GM12878 (cell line): ENCODE measurements around the gene COL17A1. TPM values are rescaled to one million over a fixed set of nuclear protein-coding genes. Genes with fewer than 3 reads are reported as not detected.
A peak's percentile ranks its signal among the peaks of the same experiment; 100 is the strongest.

ENCODE experiments used
- BCLAF1 ChIP-seq: fragments of 450-650 bp; IDR thresholded peaks from 2 replicates; pipeline ENCODE4 v1.6.1; 2017; ENCODE audit warnings: antibody characterized with exemption, mild to moderate bottlenecking, moderate library complexity
- CBFB ChIP-seq: IDR thresholded peaks from 2 replicates; pipeline ENCODE4 v1.6.1; 2016; ENCODE audit warnings: antibody characterized with exemption, low read depth
- ESRRA ChIP-seq: IDR thresholded peaks from 2 replicates; pipeline ENCODE4 v1.6.1; 2012; ENCODE audit warnings: mild to moderate bottlenecking, low read length, improper control_type of control experiment
- FOXK2 ChIP-seq: fragments of 450-650 bp; IDR thresholded peaks from 2 replicates; pipeline ENCODE4 v1.6.1; 2017; ENCODE audit warnings: mild to moderate bottlenecking, moderate library complexity
- GATAD2B ChIP-seq: fragments of 450-650 bp; conservative IDR thresholded peaks from 2 replicates; pipeline ENCODE4 v1.6.1; 2017; ENCODE audit warnings: low read depth, mild to moderate bottlenecking, moderate library complexity
- HCFC1 ChIP-seq: fragments of 150-350 bp; IDR thresholded peaks from 2 replicates; pipeline ENCODE4 v1.6.1; 2014; ENCODE audit warnings: low read length
- JUNB ChIP-seq: IDR thresholded peaks from 2 replicates; pipeline ENCODE4 v1.6.1; 2016; ENCODE audit warnings: antibody characterized with exemption, mild to moderate bottlenecking
- KDM1A ChIP-seq: fragments of 200-600 bp; sonication (generic); IDR thresholded peaks from 2 replicates; pipeline ENCODE4 v1.6.1; 2016; ENCODE audit warnings: borderline replicate concordance
- KLF5 ChIP-seq: fragments of 450-650 bp; IDR thresholded peaks from 2 replicates; pipeline ENCODE4 v1.6.1; 2014; ENCODE audit warnings: mild to moderate bottlenecking; ENCODE audit not compliant: partially characterized antibody
- LARP7 ChIP-seq: fragments of 450-650 bp; IDR thresholded peaks from 2 replicates; pipeline ENCODE4 v1.6.1; 2017; ENCODE audit warnings: mild to moderate bottlenecking
- MEF2A ChIP-seq: IDR thresholded peaks from 2 replicates; pipeline ENCODE4 v1.6.1; 2011; ENCODE audit warnings: low read depth, mild to moderate bottlenecking, low read length, moderate library complexity; ENCODE audit not compliant: insufficient read depth
- MEF2B ChIP-seq: fragments of 450-650 bp; IDR thresholded peaks from 2 replicates; pipeline ENCODE4 v1.6.1; 2018; ENCODE audit warnings: mild to moderate bottlenecking, moderate library complexity; ENCODE audit not compliant: partially characterized antibody, poor library complexity, severe bottlenecking
- NFIC ChIP-seq: IDR thresholded peaks from 2 replicates; pipeline ENCODE4 v1.6.1; 2012; ENCODE audit warnings: low read depth, mild to moderate bottlenecking, inconsistent platforms, low read length, moderate library complexity
- NFYB ChIP-seq: IDR thresholded peaks from 2 replicates; pipeline ENCODE4 v1.6.1; 2011; ENCODE audit warnings: low read depth, mild to moderate bottlenecking, low read length, improper control_type of control experiment, moderate library complexity; ENCODE audit not compliant: insufficient read depth
- POLR2AphosphoS5 ChIP-seq: IDR thresholded peaks from 2 replicates; pipeline ENCODE4 v1.6.1; 2011; ENCODE audit warnings: mild to moderate bottlenecking, low read length, inconsistent platforms
- POU2F2 ChIP-seq: IDR thresholded peaks from 3 replicates; pipeline ENCODE4 v1.6.1; 2011; ENCODE audit warnings: low read depth, mild to moderate bottlenecking, low read length, borderline replicate concordance
- SMC3 ChIP-seq: IDR thresholded peaks from 2 replicates; pipeline ENCODE4 v1.6.1; 2011; ENCODE audit warnings: low read length, improper control_type of control experiment, borderline replicate concordance
- TAF1 ChIP-seq: IDR thresholded peaks from 2 replicates; pipeline ENCODE4 v1.6.1; 2011; ENCODE audit warnings: mild to moderate bottlenecking, low read depth, low read length, borderline replicate concordance
- ZBED1 ChIP-seq: IDR thresholded peaks from 2 replicates; pipeline ENCODE4 v1.6.1; 2016; ENCODE audit warnings: borderline replicate concordance
- ZNF274 ChIP-seq: IDR thresholded peaks from one replicate; pipeline ENCODE4 v1.8.0; 2011; ENCODE audit not compliant: insufficient read length, insufficient read depth
- ZNF384 ChIP-seq: IDR thresholded peaks from 2 replicates; pipeline ENCODE4 v1.6.1; 2012; ENCODE audit warnings: low read depth, mild to moderate bottlenecking, low read length, improper control_type of control experiment, borderline replicate concordance
- polyA plus RNA-seq, 11 experiments: library from polyadenylated mRNA; depleted of rRNA in 4 of 11; unstranded in 6 of 11; stranded (reverse) in 5 of 11; fragments of >200 nt; fragmentation: Nextera tagmentation in 4 of 11; fragmentation: Illumina TruSeq in 1 of 11; extraction: Ambion mirVana in 4 of 11; extraction: Trizol in 1 of 11; gene quantifications; 1 replicate in 1 of 11; 2 replicates in 10 of 11; pipeline versions ENCODE4 v1.2.1 to v1.2.3, GENCODE V29; 2011 to 2016; ENCODE audit warnings: inconsistent platforms in 2 of 11, missing spikeins in 2 of 11, low read depth in 1 of 11
- total RNA-seq, 4 experiments: library from RNA; depleted of rRNA in 3 of 4; stranded (reverse); fragments of >200 nt in 3 of 4; fragmentation: Illumina TruSeq in 1 of 4; extraction: Trizol in 1 of 4; gene quantifications; 2 replicates each; pipeline versions ENCODE4 v1.2.1 to v1.2.3, GENCODE V29; 2013 to 2021
- TF ChIP-seq, protein P1 (sequence below): fragments of 450-650 bp; conservative IDR thresholded peaks from 2 replicates; pipeline ENCODE4 v1.6.1; 2017; ENCODE audit warnings: mild to moderate bottlenecking, moderate library complexity
- TF ChIP-seq, protein P2 (sequence below): fragments of 150-350 bp; IDR thresholded peaks from 2 replicates; pipeline ENCODE4 v1.6.1; 2014; ENCODE audit warnings: mild to moderate bottlenecking, low read depth, low read length

The COL17A1 gene
- total and polyA plus RNA-seq, 10 of the 15 experiments (the other 5 are each of a cell fraction or from before 2014, with no cell fraction given): 0.08 to 0.22 TPM; not detected in 8

DNA sequence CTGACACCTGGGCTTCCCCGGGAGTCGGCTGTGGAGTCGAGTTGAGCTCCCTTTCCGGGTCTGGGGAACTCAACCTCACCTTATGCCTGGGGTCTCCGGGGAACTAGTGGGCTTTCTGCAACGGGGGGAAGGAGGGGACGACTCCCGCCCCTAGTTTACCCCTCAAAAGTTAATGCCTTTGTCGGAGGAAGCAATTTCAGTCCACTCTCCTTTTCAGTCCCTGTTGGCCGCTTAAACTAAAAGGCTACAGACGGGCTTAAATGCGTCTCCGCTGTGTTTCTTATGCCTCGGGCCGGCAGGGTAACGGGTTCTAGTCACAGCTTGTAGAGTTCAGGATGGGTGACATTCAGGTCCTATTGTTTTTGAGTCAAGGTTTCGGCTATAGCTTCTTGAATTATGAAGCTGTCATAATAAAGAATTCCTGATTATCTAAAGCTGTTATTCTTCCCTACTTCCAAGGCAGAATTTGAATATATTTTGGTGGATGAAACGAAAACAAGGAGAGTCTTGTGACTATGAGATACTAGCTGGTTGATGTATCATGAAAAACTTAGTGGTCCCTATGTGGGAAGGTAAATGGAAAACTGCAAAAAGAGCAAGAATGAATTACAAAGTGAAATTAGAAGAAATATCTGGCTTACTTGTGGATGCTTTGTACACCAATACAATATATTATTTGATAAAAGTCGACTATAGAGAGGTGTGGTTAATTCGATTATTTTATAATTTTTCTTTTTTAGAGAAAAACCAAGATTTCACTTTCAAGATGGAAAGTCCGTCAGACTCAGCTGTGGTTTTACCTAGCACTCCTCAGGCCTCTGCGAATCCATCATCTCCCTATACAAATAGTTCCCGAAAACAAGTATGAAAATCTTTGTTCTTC is 36.8 kb upstream of the COL17A1 start (continued):
- TF ChIP-seq, protein P1, sequence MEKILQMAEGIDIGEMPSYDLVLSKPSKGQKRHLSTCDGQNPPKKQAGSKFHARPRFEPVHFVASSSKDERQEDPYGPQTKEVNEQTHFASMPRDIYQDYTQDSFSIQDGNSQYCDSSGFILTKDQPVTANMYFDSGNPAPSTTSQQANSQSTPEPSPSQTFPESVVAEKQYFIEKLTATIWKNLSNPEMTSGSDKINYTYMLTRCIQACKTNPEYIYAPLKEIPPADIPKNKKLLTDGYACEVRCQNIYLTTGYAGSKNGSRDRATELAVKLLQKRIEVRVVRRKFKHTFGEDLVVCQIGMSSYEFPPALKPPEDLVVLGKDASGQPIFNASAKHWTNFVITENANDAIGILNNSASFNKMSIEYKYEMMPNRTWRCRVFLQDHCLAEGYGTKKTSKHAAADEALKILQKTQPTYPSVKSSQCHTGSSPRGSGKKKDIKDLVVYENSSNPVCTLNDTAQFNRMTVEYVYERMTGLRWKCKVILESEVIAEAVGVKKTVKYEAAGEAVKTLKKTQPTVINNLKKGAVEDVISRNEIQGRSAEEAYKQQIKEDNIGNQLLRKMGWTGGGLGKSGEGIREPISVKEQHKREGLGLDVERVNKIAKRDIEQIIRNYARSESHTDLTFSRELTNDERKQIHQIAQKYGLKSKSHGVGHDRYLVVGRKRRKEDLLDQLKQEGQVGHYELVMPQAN: peak; percentile 75
- TF ChIP-seq SMC3: 0 out of 2 replicates have a peak, but pooled peaks have one; percentile 3
- TF ChIP-seq KLF5: peak; percentile 93
- no peak for TF ChIP-seq FOXK2
- TF ChIP-seq HCFC1: 0 out of 2 replicates have a peak, but pooled peaks have one; percentile 2
- TF ChIP-seq BCLAF1: 0 out of 2 replicates have a peak, but pooled peaks have one; percentile 17
- no peak for TF ChIP-seq ZNF274
- TF ChIP-seq POU2F2: no peak
- TF ChIP-seq JUNB: no peak
- no peak for TF ChIP-seq GATAD2B
- TF ChIP-seq TAF1: no peak
- TF ChIP-seq ZNF384: no peak
- TF ChIP-seq POLR2AphosphoS5: no peak; the same call in 1 of the 2 replicates
- TF ChIP-seq, protein P2, sequence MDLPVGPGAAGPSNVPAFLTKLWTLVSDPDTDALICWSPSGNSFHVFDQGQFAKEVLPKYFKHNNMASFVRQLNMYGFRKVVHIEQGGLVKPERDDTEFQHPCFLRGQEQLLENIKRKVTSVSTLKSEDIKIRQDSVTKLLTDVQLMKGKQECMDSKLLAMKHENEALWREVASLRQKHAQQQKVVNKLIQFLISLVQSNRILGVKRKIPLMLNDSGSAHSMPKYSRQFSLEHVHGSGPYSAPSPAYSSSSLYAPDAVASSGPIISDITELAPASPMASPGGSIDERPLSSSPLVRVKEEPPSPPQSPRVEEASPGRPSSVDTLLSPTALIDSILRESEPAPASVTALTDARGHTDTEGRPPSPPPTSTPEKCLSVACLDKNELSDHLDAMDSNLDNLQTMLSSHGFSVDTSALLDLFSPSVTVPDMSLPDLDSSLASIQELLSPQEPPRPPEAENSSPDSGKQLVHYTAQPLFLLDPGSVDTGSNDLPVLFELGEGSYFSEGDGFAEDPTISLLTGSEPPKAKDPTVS: no peak
- TF ChIP-seq MEF2A: no peak
- TF ChIP-seq KDM1A: no peak
- TF ChIP-seq ZBED1: no peak
- TF ChIP-seq MEF2B: no peak
- TF ChIP-seq LARP7: no peak
- no peak for TF ChIP-seq NFIC
- 0 out of 2 replicates have a peak, but pooled peaks have one; percentile 3 for TF ChIP-seq ESRRA
- TF ChIP-seq NFYB: no peak
- TF ChIP-seq CBFB: no peak
